Fibroblast of mammary gland (primary cell): ENCODE measurements around the gene FAM110A.

Experiments
- DNase-seq: peaks from one replicate; pipeline ENCODE4 v3.0.0-alpha.2; 2010; ENCODE audit warnings: low read depth
- H3K4me3 ChIP-seq: 2 replicates; pipeline ENCODE4 v1.5.1; 2011; ENCODE audit warnings: low read depth, mild to moderate bottlenecking, low read length, moderate library complexity; ENCODE audit not compliant: control insufficient read depth
- CTCF ChIP-seq: conservative IDR thresholded peaks from 2 replicates; pipeline ENCODE4 v1.5.1; 2011; ENCODE audit warnings: low read depth, low read length, inconsistent platforms; ENCODE audit not compliant: control insufficient read depth, insufficient read depth

The FAM110A gene

DNA sequence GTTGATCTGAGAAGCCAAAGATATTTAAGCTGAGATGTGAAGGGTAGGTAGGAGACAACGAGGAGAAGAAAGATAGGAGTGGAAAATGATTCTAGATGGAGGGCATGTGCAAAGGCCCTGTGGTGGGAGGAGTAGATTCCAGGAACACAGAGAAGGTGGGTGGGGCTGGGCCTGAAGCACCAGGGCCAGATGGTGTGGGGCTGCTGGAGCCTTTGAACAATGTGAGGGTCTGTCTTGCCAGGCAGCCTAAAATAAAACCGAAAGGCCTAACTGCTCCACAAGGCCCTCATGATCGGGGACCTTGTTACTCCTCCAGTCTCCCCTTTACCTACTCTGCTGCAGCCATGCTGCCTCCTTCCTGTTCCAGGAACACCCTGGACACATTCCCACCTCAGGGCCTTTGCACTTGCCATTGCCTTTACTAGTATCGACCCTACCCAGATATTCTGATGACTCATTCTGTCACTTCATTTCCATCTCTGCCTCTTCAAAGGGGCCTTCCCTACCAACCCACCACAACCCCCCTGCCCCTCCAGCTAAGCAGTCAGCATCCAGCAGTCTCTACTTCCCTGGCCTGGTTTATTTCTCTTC lies 20.0 kb downstream of the FAM110A start:
- TF ChIP-seq CTCF, result no peak
- no peak overlapping the region for H3K4me3 ChIP-seq
- no peak for DNase-seq

GRCh38 chr20:854601-855000 lies 21.1 kb downstream of the FAM110A start:
- no peak for DNase-seq
- TF ChIP-seq CTCF, result no peak
- H3K4me3 ChIP-seq, result no peak overlapping the region

- DNase-seq, result no peak
- TF ChIP-seq CTCF, result no peak
- H3K4me3 ChIP-seq, result no peak overlapping the region
Measured at GRCh38 chr20:855466-856360, 22.2 kb downstream of the FAM110A start.

GRCh38 chr20:856361-856775 lies 22.9 kb downstream of the FAM110A start:
- H3K4me3 ChIP-seq, result no peak overlapping the region
- peak; percentile 68 for DNase-seq
- TF ChIP-seq CTCF, result no peak

GRCh38 chr20:858011-858410 lies 24.5 kb downstream of the FAM110A start:
- DNase-seq, result no peak
- no peak overlapping the region for H3K4me3 ChIP-seq
- no peak for TF ChIP-seq CTCF

- TF ChIP-seq CTCF, result peak; percentile 6
- no peak overlapping the region for H3K4me3 ChIP-seq
- DNase-seq, result peak; percentile 3
Measured at GRCh38 chr20:859751-860231, 26.3 kb downstream of the FAM110A start.

DNA sequence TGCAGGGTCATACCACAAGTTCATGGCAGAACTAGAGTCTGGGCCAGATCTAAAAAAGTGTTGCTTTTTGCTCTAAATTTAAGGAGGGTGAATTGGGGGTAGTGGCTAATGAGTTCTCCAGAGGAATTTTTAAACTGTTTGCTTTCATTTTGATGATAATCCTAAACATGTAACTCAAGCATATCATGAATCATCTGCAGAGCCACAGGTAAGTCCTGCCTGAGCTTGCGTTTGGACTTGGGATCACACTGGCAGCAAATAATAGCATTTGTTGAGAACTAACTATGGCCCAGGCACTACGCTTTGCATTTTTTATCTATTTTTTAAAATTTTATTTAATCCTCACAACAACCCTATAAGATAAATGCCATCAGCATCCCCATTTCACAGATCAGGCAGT lies 27.4 kb downstream of the FAM110A start:
- no peak for TF ChIP-seq CTCF
- no peak for DNase-seq
- no peak overlapping the region for H3K4me3 ChIP-seq
